ENCODE measurements around the gene DNAH14. TPM values are rescaled to one million over a fixed set of nuclear protein-coding genes. Genes with fewer than 3 reads are reported as not detected.
"Not testable (repeated sequence)": the region's sequence is repeated elsewhere in the genome, so short reads cannot be mapped to it uniquely, and the experiment has no call there.

The DNAH14 gene
- total RNA-seq, 4 donors from 2014 or later, result 3.5 to 7.0 (median 5.6) TPM

- no peak for TF ChIP-seq CTCF (IDR thresholded peaks at IDR 0.05)
- DNase-seq (ENCODE audit: low spot score), result no peak
- ATAC-seq (ENCODE audit: low FRiP score), result no peak
Measured at GRCh38 chr1:225300381-225300780, 370.9 kb downstream of the DNAH14 start.

DNA sequence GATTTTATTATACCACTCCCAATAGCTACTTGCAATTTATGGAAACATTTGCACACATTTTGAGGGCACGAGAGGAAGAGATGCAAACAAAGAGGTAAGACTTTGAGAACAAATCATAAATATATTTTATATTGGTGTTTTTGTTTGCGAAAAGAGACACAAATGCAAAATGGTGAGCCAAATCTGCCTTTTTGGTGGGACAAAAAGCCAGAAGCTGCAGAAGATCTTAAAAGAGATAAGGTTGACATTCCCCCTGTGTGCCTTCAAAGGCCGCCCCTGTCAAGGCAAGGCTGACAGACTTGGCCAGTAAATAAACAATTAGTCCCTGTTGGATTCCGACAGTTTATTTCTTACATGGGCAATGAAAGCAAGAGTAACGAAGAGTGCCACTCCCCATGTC, 375.5 kb downstream of the DNAH14 start:
- no peak for ATAC-seq (ENCODE audit: low FRiP score)

GRCh38 chr1:225310544-225310943, 381.1 kb downstream of the DNAH14 start:
- not testable (repeated sequence) for ATAC-seq (ENCODE audit: low FRiP score); DNase-seq (ENCODE audit: low spot score)

More for the DNA sequence above, 375.5 kb downstream of the DNAH14 start:
- no peak for DNase-seq (ENCODE audit: low spot score)
- no peak for TF ChIP-seq CTCF (IDR thresholded peaks at IDR 0.05)

DNA sequence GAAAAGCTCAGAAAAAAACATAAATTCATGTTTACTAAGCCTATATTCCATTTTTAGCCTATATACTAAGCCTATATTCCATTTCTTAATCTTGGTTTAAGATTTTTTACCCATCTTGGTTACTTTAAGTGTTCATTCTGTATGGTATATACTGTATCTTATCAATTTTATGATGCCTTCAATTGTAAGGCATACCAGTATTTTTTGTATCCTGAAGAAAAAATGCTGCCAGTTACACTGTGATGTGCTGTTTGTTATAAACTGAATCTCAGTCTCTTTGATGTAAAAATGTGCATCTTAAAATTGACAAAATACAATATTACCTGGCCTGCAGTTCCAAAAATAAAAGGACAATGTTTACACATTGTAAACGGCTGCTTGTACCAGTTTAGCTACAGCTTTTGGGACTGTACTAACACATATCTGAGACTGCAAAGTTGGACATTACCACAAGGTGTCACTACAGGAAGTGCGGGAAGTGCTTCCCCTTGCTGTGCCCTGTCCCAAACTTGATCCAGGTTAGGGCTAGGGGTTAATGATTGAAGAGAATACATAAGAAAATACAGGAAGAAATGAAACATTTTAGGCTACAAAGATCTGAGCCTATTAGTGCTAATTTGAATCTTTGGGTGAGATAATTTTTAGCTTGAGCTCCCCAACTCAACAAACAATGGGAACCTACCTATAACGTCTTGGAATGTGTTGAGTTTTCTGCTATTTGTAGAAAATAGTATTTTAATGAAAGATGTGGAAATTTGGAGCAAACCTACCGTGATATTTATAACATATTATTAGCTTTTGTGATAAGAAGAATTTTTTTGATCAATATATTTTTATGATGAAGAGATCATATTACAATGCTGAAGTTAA, 389.5 kb downstream of the DNAH14 start:
- no peak for ATAC-seq (ENCODE audit: low FRiP score)

DNA sequence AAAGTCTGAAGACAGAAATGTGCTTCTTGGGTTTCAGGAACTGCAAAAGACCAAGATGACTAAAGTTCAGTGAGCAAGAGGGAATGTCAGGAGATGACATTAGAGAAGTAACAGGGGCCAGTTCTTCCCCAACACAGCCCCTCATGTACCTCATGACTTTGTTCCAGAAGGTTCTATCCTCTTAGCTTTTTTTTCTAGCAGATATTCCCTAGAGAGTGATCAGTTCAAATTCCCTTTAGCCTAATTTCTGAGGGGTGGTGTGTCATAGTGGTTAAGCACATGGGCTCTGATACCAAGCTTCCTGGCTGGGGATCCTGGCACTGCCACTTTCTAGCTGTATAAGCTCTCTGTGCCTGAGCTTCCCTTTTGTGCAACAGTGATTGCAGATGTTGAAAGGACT, 390.4 kb downstream of the DNAH14 start:
- TF ChIP-seq CTCF (IDR thresholded peaks at IDR 0.05), result no peak
- no peak for ATAC-seq (ENCODE audit: low FRiP score)
- DNase-seq (ENCODE audit: low spot score), result no peak

More for the DNA sequence above, 389.5 kb downstream of the DNAH14 start:
- TF ChIP-seq CTCF (IDR thresholded peaks at IDR 0.05), result no peak
- DNase-seq (ENCODE audit: low spot score), result no peak

DNA sequence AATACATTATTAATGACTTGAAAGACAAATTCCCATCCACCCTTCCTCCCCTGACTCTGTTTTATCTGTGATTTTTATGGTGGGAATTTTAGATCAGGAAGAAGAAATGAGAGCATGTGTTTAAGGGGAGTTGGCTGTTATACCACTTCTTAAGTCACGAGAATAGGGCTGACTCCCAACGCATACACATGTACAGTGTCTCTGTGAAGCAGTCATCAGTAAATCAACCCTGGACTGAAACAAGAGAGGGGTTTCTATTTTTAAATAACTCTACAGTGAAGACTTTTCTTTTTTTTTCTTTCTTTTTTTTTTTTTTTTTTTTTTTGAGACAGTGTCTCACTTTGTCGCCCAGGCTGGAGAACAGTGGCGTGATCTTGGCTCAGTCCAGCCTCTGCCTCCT, 392.3 kb downstream of the DNAH14 start:
- no peak for ATAC-seq (ENCODE audit: low FRiP score)
- no peak for TF ChIP-seq CTCF (IDR thresholded peaks at IDR 0.05)
- DNase-seq (ENCODE audit: low spot score), result no peak

DNA sequence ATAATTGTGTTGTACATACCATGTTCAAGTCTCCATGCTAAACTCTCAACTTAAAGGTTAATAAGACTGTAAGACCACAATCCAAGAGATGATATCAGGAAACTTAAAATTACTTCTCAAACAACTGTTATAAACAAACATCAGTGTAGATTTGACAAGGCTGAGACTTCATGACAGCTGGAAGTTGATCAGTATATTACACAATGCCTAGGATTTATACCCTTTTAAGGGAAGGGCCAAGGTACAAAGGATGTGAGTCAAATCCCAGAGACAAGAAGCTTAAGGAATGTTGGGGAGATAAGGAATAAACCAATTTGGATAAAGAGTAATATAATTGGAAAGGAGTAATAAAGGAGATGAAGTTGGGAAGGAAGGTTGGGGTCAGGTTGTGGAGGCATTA, 399.6 kb downstream of the DNAH14 start:
- no peak for TF ChIP-seq CTCF (IDR thresholded peaks at IDR 0.05)
- DNase-seq (ENCODE audit: low spot score), result no peak
- ATAC-seq (ENCODE audit: low FRiP score), result no peak

DNA sequence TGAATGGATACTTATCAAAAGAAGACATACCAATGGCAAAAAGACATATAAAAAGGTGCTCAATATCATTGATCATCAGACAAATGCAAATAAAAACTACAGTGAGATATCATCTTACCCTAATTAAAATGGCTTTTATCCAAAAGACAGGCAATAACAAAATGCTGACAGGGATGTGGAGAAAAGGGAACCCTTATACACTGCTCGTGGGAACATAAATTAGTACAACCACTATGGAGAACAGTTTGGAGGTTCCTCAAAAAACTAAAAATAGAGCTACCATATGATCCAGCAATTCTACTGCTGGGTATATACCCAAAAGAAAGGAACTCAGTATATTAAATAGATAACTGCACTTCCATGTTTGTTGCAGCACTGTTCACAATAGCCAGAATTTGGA, 400.5 kb downstream of the DNAH14 start:
- DNase-seq (ENCODE audit: low spot score); ATAC-seq (ENCODE audit: low FRiP score): not testable (repeated sequence)
